ENCODE measurements around the gene RSAD1.

The RSAD1 gene

DNA sequence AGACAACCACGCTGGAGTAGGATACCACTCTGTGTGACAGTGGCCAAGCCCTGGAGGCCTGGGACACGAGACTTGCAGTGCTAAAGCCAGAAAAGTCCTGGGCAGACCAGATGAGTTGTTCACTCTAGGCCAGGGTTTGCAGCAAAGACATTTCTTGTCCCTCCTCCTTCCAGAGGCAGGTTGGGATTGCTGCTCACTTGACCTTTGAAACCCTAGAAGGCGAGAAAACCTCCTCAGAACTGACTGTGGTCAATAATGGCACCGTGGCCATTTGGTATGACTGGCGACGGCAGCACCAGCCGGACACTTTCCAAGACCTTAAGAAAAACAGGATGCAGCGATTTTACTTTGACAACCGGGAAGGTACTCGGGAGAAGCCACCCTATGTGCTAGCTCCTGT is 44.1 kb downstream of the RSAD1 start:
- DNase-seq: no peak

- DNase-seq: no peak
Measured at GRCh38 chr17:50523208-50523607, 44.5 kb downstream of the RSAD1 start.

DNA sequence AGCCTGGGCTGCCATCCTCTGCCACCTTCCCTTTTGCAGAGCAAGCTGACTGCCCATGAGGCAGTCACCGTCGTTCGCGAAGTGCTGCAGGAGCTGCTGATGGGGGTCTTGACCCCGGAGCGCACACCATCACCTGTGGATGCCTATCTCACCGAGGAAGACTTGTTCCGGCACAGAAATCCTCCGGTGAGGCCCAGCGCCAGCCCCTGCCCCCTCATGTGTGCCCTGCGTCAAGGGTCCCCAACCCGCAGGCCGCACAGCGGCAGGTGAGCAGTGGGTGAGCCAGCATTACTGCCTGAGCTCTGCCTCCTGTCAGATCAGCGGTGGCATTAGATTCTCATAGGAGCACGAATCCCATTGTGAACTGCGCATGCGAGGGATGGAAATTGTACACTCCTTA is 46.2 kb downstream of the RSAD1 start:
- DNase-seq: no peak

GRCh38 chr17:50527155-50527762 is 48.6 kb downstream of the RSAD1 start:
- no peak for DNase-seq

DNA sequence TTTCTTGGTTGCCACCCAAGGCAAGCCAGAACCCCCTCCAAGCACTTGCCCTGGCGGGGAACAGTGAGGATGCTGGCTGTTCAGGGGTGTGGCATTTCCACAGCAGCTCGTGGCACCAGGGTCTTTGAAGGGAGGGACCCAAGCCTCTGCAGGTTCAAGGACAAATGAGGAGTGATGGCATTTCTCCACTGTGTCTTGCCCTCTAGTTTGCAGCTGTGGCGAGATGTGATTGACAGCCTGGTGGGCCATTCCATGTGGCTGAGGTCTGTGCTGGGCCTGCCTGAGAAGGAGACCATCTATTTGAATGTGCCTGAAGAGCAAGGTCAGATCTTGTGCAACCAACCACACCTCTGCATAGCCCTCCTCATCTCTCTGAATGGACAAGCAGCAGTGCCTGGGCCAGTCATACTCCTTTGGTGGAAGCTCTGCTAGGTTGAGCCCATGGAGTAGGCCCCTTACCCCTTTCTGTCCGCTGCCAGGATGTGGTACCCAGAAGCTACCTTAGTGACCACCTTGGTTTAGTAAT is 49.4 kb downstream of the RSAD1 start:
- no peak for DNase-seq

DNA sequence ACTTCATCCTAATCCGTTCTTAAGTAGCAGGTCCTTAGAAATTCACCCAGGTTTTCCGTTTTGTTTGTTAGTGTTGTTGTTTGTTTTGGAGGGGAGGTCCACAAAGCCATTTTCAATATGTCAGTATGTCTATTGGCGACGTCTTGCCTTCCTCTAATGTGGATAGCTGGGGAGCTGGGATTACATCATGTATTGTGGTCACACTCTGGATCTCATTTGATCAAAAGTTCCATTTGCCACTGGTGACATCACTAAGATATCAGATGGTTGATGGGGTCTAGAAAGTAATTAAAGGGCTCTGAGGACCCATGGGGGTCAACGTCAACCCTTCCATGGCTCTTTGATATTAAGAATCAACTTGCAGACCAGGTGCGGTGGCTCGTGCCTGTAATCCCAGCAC is 51.2 kb downstream of the RSAD1 start:
- DNase-seq: no peak

DNA sequence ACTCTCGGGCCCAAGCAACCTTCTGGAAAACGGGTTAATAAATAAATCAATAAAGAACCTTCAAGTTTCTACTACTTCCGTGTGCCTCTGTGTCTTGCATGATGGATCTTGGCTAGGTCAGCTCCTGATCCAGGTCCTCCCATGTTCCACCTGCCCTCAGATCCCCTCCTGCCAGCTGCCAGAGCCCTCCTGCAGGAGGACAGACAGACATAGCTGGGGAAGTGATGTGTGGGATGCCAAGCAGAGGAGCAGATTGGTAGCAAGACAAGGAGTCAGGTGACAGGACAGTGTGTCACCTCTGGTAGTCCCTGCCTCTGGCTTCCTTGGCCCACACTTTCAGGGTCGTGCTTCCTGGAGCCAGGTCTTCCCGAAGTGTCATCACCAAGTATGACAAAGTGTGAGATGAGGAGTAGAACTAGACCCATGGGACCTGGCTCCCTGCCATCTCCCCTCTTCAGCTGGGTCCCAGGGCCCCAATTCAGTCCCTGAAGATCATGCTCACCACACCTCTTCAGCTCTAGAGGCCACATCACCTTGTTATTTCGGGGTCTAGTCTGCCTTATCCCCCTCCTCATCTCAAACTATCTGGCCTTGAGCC is 52.9 kb downstream of the RSAD1 start:
- no peak for DNase-seq

DNA sequence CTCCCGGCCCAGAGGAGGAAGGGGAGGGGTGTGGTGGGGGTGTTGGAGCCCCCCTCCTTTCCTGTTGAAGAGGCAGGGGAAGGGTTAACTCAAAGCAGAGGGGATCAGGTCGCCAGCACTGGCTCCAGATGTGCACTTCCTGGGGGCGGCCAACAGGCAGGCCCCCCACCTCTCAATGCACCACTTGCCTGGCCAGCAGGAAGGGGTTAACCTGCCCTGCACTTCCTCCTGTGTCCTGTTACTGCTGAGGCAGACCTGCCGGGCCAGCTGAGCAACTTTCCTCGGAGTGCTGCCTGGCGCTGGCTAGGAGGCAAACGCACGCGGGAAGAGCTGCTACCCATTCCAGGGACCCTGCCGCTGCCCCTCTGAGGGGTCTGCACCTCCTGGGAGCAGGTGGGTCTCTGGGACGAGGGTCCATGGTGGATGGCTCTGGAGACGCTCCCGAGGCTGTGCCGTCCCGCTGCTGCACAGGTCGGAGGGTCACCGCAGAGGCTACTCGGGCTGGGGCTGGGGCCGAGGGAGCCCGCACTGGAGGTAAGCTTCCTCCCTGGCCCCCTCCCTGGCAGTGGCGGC is 53.9 kb downstream of the RSAD1 start, which contains the start of gene EPN3:
TSS of gene EPN3 (plus strand) at position 284 of the 573 bp plus-strand sequence. CDS start 3,822 bp downstream, outside the sequence.
- DNase-seq: no peak

- no peak for DNase-seq
Measured at GRCh38 chr17:50533185-50533584, 54.5 kb downstream of the RSAD1 start.

- DNase-seq: peak in 1 of 2 donors; percentile 5
Measured at GRCh38 chr17:50533720-50534148, 55.1 kb downstream of the RSAD1 start.

DNA sequence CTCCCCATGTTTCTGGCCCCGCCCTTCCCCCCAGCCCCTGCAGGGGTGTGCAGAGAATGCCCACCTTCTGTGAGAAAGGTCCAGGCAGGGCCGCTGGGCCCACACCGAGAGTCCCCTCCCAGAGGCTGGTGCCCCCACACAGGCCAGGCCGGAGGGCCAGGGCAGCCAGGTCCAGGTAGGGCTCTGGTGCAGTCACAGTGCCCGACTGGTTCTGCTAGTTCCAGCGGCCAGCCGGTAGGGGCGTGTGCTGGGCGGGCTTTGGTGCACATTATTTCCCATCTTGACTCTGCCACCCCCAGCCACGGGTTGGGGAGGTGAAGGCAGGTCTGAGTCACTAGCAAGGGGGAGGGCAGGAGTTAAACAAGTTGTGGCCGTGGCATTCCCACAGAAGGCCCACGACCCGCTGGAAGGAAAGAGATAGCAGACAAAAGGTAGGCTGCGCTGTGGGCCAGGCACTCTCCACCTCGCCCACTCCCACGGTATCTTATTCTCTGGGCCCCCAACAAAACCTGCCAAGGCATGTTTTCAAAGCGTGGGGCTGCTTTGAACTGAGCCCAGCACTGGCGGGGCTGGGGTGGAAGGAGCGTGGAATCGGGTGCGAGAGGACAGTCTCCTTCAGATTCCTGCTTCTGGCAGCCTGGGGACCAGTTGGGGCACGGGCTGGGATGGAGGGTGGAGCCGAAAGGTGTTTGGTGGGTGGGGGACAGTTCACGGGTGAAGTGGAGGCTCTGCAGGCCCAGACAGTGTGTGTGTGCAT is 55.7 kb downstream of the RSAD1 start:
- no peak for DNase-seq

DNA sequence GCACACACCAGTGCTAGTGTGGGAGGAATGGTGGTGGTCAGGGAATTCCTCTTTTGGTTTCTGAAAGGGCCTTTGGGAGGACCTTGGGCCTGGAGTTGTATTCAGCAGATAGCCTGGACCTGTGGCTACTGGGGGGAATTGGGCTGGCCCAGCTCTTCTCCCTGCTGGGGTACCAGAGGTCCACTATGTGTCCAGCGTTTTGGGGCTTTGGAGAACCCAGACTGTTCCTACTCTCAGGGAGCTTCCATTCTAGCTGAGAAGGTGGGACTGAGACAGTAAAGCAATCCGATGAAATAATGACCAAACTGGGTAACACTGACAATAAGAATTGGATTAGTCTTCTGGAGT is 56.3 kb downstream of the RSAD1 start:
- no peak for DNase-seq

- no peak for DNase-seq
Measured at GRCh38 chr17:50535407-50535806, 56.7 kb downstream of the RSAD1 start.
